BE2C (cell line): ENCODE data around the gene PSAT1.

Experiments used
- DNase-seq: peaks from one replicate; pipeline ENCODE4 v3.0.0-alpha.2; 2020
- H3K27me3 ChIP-seq: fragments of 250-450 bp; sonication (Bioruptor Pico); 2 replicates; pipeline ENCODE4 v1.5.1; 2020; ENCODE audit warnings: mild to moderate bottlenecking
- H3K36me3 ChIP-seq: fragments of 250-450 bp; sonication (Bioruptor Pico); 2 replicates; pipeline ENCODE4 v1.5.1; 2020; ENCODE audit warnings: mild to moderate bottlenecking
- H3K4me1 ChIP-seq: fragments of 250-450 bp; sonication (Bioruptor Pico); 2 replicates; pipeline ENCODE4 v1.5.1; 2020
- H3K4me3 ChIP-seq: 2 replicates; pipeline ENCODE4 v1.5.1; 2011; ENCODE audit warnings: low read depth, low read length
- H3K9me3 ChIP-seq: fragments of 250-450 bp; sonication (Bioruptor Pico); 2 replicates; pipeline ENCODE4 v1.5.1; 2020
- TF ChIP-seq, protein P1 (sequence below): IDR thresholded peaks from 2 replicates; pipeline ENCODE4 v1.5.1; 2012; ENCODE audit warnings: mild to moderate bottlenecking, low read depth, low read length

The PSAT1 gene

DNA sequence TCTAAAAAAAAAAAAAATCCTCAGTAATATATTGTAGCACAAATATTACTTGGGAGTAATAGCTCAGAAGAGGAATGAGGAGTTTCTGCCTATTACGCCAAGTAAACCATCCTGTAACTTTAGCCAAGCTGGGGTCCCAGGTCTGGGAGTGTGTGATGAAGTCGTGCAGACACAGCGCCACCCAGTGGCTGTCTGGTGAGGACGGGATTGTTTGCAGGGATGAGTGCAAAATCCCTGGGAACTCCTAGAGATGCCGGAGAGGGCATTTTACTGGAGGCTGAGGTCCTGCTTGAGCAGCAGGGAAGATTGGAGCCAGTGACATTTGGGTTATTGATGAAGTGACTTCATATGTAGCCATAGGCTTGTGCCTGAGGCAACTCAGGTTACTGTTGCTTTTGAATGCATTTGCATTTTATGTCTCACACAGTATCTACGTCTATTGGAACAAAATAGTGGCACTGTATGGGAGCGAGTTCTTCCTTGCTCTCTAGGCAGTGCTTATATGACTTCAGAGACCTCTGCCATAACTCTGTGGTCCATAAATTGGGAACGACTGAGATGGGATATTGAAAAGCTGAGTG, 72.8 kb downstream of the PSAT1 start:
- Histone ChIP-seq H3K27me3 (no peaks in the 10 kb centered on the region), H3K9me3 (no peaks in the 10 kb centered on the region), H3K36me3 (no peaks in the 10 kb centered on the region), H3K4me3 (no peak overlapping the region), H3K4me1 (no peaks in the 10 kb centered on the region)
- peak; percentile 87 for DNase-seq
- TF ChIP-seq, protein P1, sequence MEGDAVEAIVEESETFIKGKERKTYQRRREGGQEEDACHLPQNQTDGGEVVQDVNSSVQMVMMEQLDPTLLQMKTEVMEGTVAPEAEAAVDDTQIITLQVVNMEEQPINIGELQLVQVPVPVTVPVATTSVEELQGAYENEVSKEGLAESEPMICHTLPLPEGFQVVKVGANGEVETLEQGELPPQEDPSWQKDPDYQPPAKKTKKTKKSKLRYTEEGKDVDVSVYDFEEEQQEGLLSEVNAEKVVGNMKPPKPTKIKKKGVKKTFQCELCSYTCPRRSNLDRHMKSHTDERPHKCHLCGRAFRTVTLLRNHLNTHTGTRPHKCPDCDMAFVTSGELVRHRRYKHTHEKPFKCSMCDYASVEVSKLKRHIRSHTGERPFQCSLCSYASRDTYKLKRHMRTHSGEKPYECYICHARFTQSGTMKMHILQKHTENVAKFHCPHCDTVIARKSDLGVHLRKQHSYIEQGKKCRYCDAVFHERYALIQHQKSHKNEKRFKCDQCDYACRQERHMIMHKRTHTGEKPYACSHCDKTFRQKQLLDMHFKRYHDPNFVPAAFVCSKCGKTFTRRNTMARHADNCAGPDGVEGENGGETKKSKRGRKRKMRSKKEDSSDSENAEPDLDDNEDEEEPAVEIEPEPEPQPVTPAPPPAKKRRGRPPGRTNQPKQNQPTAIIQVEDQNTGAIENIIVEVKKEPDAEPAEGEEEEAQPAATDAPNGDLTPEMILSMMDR: peak; percentile 98

DNA sequence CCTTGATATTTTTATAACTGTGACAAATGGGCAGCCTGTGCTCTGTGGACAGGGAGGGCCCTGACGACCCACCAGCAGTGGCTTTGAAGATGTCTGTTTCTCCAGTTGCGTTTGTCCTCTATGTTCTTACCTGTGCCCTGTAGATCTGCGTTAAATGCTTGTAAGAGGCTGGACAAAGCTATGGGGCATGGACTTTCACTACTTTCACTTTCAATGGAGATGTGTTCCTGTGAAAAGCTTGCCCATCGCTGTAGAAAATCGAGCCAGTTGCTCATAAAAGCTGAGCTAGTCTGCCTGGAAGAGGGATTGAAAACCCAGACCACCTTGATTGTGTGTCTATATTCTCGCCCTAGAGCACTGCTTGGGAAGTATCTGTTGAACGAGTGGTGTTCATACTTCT, 74.1 kb downstream of the PSAT1 start:
- DNase-seq: no peak
- Histone ChIP-seq H3K36me3 (no peaks in the 10 kb centered on the region), H3K4me3 (no peak overlapping the region), H3K4me1 (no peaks in the 10 kb centered on the region), H3K9me3 (no peaks in the 10 kb centered on the region), H3K27me3 (no peaks in the 10 kb centered on the region)
- TF ChIP-seq, protein P1: no peak

DNA sequence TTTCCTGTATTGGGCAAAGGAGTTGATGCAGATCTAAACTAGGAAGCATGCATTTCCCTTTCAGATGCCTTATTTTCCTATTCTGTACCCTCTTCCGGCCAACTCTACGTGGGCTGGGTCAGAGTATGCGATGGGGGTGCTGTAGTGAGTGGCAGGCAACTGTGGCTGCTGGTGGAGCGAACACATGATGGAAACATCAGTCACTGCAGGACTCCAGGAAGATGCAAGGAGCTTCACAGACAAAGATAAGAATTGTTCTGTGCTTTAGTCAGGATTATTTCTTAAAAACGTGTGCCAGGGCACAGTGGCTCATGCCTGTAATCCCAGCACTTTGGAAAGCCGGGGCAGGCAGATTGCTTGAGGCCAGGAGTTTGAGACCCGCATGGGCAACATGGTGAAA, 75.1 kb downstream of the PSAT1 start:
- TF ChIP-seq, protein P1: no peak
- no peaks in the 10 kb centered on the region for H3K4me1 ChIP-seq
- no peak overlapping the region for H3K4me3 ChIP-seq
- no peaks in the 10 kb centered on the region for H3K9me3 ChIP-seq
- no peaks in the 10 kb centered on the region for H3K36me3 ChIP-seq
- no peaks in the 10 kb centered on the region for H3K27me3 ChIP-seq
- no peak for DNase-seq
